ENCODE results near the gene GATA6.

The GATA6 gene

GRCh38 chr18:22169011-22169888 is at the start of gene GATA6:
Gene GATA6 (plus strand): TSS chr18:22169589. CDS start chr18:22171145, 1,556 bp downstream.
- peak; percentile 88 for DNase-seq (ENCODE audit: low spot score)

DNA sequence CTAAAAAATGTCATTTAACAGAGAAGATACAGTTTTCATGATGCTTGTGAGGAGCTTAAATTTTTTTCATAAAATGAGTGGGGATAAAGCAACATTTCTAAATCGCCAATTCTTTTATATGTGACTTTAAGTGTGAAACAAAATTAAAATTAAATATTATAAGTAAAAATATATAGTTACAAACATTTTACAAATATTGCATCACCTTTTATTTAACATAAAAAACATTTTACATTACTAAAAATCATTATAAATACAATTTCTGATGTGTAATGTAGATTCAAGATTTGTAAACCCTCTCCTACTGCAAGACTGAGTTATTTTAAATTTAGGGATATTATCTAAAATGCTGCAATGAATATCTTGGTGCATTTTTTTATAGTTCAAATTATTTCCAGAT is 44.4 kb upstream of the GATA6 start:
- no peak for DNase-seq (ENCODE audit: low spot score)

DNA sequence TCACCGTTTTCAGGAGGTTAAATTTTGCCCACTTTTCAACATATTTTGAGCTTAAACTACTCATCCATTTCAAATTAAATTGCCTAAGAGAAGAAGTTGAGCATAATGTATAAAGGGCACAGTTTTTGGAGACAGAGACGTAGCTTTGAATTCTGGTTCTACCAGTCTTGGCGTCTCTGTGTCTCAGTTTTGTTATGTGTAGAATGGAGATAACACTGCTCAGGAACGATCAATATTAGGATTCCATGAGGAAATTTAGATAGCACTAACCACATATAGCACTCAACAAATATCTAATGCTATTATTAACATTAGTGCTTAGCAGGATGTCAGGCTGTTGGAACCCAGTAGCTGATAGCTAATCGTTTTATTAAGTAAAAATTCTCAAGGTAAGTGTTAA is 40.4 kb upstream of the GATA6 start:
- no peak for DNase-seq (ENCODE audit: low spot score)

DNA sequence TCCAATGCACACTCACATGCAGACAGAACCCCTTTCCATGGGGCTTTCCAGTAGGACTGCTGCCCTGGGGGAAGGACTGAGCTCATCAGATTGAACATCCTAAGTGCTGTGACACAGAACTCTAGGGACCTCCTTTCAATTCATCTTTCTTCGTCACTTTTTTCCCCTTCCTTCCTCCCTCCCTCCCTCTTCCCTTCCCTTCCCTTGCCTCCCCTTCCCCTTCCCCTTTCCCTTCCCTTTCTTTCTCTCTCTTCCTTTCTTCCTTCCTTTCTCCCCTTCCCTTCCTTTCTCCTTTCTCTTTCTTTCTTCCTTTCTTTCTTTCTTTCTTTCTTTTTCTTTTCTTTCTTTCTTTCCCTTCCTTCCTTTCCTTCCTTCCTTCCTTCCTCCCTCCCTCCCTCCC is 39.6 kb upstream of the GATA6 start:
- DNase-seq (ENCODE audit: low spot score): no peak

GRCh38 chr18:22132258-22132657 is 37.1 kb upstream of the GATA6 start:
- DNase-seq (ENCODE audit: low spot score): no peak

DNA sequence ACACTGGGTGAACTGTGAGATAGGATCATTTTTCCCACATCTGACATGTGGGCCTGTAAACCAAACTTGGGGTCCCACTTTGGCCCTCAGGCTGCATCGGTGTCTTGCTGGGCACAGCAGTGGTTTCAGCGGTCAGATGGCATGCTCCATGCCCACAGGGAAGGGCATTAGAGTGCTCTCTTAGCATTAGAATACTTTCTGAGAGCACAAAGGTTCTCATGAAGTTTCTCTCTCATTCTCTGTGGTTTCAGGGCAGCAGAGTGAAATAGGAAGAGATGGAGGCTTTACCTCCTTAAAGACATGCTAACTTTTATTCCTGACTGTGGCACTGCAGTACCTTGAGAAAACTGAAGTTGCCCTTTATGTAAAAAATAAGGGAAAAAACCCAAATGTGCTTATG is 36.6 kb upstream of the GATA6 start:
- DNase-seq (ENCODE audit: low spot score): no peak

DNA sequence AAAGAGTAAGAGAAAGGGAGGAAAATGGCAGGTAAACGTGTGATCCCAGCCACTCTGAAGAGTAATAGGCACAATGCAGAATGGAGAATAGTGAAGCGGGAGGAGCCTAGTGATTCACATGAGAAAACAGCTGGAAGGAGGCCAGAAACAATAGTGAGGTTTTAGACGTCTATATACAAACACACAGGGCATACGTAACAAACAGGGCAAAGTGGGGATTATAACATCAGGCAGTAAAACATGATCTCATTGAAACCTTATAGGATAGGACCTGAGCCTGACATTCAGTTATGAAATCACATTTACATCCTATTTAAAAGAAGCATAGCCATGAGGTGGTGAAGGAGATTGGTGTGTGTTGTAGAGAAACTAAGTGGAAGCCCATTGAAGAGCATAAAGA is 33.0 kb upstream of the GATA6 start:
- DNase-seq (ENCODE audit: low spot score): no peak

GRCh38 chr18:22141211-22141610 is 28.2 kb upstream of the GATA6 start:
- no peak for DNase-seq (ENCODE audit: low spot score)

- DNase-seq (ENCODE audit: low spot score): no peak
Observed at GRCh38 chr18:22143347-22144340, 25.7 kb upstream of the GATA6 start.

GRCh38 chr18:22145160-22145559 is 24.2 kb upstream of the GATA6 start:
- no peak for DNase-seq (ENCODE audit: low spot score)

GRCh38 chr18:22149710-22150109 is 19.7 kb upstream of the GATA6 start:
- DNase-seq (ENCODE audit: low spot score): no peak

GRCh38 chr18:22152093-22152492 is 17.3 kb upstream of the GATA6 start:
- DNase-seq (ENCODE audit: low spot score): no peak

DNA sequence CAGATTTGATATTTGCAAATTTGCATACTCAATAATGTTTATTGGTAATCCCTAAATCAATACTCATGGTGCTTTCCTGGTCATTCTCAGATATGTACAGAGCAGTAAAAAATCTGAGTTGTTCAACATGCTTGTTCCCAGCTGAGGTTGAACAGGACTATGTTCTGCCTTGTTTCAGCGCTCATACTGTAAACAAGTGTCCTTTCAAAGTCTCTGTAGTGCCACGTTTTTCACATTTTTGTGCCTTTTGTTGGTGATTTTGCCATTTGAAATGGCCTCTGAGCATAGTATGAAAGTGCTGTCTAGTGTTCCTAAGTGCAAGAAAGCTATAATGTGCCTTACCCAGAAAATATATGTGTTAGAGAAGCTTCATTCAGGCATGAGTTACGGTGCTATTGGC is 16.0 kb upstream of the GATA6 start:
- no peak for DNase-seq (ENCODE audit: low spot score)

GRCh38 chr18:22155584-22155983 is 13.8 kb upstream of the GATA6 start:
- DNase-seq (ENCODE audit: low spot score): no peak

- DNase-seq (ENCODE audit: low spot score): no peak
Observed at GRCh38 chr18:22159014-22159413, 10.4 kb upstream of the GATA6 start.

- DNase-seq (ENCODE audit: low spot score): no peak
Observed at GRCh38 chr18:22161090-22161489, 8.3 kb upstream of the GATA6 start.

DNA sequence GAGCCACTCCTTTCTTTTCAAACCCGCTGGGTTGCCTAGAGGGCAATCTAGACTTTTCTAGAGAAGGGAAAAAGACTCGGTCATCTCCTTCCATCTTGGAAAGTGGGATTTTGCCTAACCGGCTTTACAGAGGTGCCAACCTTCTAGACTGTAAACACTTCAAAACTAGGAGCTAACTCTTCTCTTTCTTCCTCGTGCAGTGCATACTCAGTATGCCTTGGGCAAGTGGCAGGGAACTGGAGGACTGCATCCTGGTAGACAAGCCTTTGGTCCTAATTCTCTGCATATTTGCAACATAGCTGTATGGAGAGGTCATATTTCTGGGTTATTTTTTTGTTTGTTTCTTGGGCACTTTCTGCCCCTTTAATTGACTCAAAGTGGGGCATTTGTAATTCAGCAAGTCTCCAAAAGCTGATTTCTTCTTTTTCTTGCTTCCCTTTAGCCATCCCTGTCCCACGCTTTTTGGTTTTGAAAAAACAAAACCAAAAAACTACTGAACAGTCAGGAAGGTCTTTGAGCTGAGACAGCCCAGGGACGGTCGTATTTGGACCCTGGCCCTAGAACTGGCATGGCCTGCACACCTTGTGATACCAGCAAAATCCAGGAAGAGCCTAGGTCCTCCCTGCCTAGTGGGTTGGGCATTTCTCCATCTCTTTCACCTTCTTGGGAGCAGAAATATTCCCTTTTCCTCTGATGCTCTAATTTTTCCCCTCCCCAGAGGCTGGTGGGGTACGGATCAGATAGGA is 5.8 kb upstream of the GATA6 start:
- no peak for DNase-seq (ENCODE audit: low spot score)

DNA sequence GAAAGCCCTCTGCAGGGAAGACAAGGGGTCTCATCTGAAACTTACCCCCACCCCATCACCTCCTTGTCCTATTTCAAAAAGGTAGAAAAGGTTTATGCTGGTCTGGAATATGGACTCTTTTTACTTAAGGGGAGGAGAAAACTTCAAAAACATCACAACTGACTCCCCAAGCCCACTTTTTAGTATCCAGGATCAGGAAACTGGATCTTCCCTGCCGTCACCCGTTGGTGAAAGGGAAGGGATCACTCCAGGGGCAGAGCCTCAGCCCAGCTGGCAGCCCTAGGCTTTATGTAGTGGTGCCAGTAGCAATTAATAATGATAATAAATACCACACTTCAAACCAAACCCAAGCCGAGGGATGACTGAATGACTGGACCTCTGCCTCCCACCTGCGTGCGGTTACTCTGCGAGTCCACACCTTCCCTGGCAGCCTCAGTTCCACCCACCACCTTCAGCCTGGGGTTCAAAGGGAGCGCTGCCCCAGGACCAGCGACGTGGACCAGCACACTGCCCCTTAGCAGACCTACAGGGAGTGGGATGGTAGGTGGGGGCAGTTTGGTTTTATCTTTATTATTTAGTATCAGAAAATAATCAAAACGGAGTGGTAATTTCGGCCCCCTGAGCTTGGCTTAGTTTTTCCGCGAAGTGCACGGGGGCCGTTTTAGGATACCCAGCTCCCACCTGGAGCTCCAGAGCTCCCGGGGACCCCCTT is 4.9 kb upstream of the GATA6 start:
- peak; percentile 62 for DNase-seq (ENCODE audit: low spot score)

- DNase-seq (ENCODE audit: low spot score): no peak
Observed at GRCh38 chr18:22165049-22165602, 4.3 kb upstream of the GATA6 start.

DNA sequence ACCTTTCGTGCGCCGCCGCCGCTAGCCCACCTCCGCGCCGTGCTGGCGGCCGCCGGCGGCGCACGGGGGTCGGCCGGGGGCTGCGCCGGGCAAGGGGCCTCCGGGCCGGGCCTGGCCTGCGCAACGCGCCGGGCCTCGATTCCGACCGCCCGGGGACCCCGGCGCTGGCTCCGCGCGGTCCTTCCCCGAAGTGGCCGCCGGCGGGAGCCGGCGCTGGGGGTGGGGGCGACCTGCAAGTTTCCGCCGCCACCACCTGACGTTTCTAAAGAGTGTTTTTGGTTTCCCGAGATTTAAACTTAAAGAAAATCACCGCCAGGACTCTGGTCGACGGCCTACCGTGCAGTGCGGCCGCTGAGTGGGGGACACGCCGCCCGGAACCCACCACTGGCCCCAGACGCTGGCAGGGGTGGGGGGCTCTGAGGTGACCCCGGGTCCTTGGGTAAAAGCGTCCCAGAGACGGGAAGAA is 3.8 kb upstream of the GATA6 start:
- no peak for DNase-seq (ENCODE audit: low spot score)
